Activated naive CD4-positive, alpha-beta T cell treated with anti-CD3 and anti-CD28 coated beads, Interleukin-2, amount 10 ng/mL, durations not matched to agents 7 days and 5 days (primary cell): ENCODE results near the gene RRBP1.

Source experiments
- CTCF ChIA-PET: fragments of 350-600 bp; sonication (Branson Sonifier 250); formaldehyde crosslinking; loops from one replicate; lab custom pipeline; 2021; ENCODE audit warnings: antibody characterized with exemption; lab: Charles Lee
- DNase-seq: peaks from one replicate; pipeline ENCODE4 v3.0.0-alpha.2; 2020
- H3K27ac Mint-ChIP-seq: one replicate; pipeline ENCODE4 v1.8.0; 2021; ENCODE audit warnings: mild to moderate bottlenecking, moderate library complexity, mixed read lengths
- H3K27me3 Mint-ChIP-seq: one replicate; pipeline ENCODE4 v1.8.0; 2021; ENCODE audit warnings: mild to moderate bottlenecking, mixed read lengths
- H3K36me3 Mint-ChIP-seq: one replicate; pipeline ENCODE4 v1.8.0; 2021; ENCODE audit warnings: mixed read lengths
- H3K4me1 Mint-ChIP-seq: one replicate; pipeline ENCODE4 v1.8.0; 2021; ENCODE audit warnings: mixed read lengths
- H3K4me3 Mint-ChIP-seq: one replicate; pipeline ENCODE4 v1.8.0; 2021; ENCODE audit warnings: mild to moderate bottlenecking, moderate library complexity, mixed read lengths
- H3K9me3 Mint-ChIP-seq: one replicate; pipeline ENCODE4 v1.8.0; 2021; ENCODE audit warnings: mixed read lengths

RRBP1 gene

DNA sequence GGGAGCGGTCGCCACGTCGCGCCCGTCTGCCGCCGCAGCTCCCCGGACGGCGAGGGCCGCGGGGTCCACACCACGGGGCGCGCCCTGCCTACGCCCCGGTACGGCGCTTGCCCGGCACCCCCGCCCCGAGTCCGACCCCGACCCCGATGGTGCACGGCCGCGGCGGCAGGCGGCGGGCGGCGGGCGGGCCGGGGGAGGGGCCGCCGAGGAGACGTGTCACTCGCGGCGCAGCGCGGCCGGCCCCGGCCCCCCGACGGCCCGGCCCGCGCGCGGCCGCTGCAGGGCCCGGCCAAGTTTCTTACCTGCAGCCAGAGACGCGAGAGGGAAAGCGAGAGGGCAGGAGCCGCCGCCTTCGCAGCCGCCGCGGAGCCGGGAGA is 328 bp downstream of the RRBP1 start:
- no peak for DNase-seq
- peak overlapping the region; percentile 92 for H3K27ac Mint-ChIP-seq
- CTCF ChIA-PET, result interaction anchor here (0.6 to 5.1 kb wide), 15 partner anchors 10 to 315 kb away, joined by 3 to 25 read pairs (median 5); partner anchors contain the start of gene BFSP1
- peak overlapping the region; percentile 85 for H3K4me3 Mint-ChIP-seq
- H3K9me3 Mint-ChIP-seq, result no peaks in the 10 kb centered on the region
- H3K27me3 Mint-ChIP-seq, result peaks cover 36% of the 10 kb centered on the region
- peaks cover 34% of the 10 kb centered on the region for H3K4me1 Mint-ChIP-seq
- H3K36me3 Mint-ChIP-seq, result peaks cover 21% of the 10 kb centered on the region

GRCh38 chr20:17680836-17681725 is 961 bp downstream of the RRBP1 start:
- peaks cover 29% of the 10 kb centered on the region for H3K27me3 Mint-ChIP-seq
- H3K4me1 Mint-ChIP-seq, result peaks cover 35% of the 10 kb centered on the region
- peak; percentile 84 for DNase-seq
- CTCF ChIA-PET, result interaction anchor here (0.8 to 5.1 kb wide), 7 partner anchors 14 to 336 kb away, joined by 3 to 25 read pairs (median 5); no protein-coding TSS in a partner anchor
- peak overlapping the region; percentile 83 for H3K27ac Mint-ChIP-seq
- H3K9me3 Mint-ChIP-seq, result no peaks in the 10 kb centered on the region
- peaks cover 21% of the 10 kb centered on the region for H3K36me3 Mint-ChIP-seq
- peak overlapping the region; percentile 80 for H3K4me3 Mint-ChIP-seq

DNA sequence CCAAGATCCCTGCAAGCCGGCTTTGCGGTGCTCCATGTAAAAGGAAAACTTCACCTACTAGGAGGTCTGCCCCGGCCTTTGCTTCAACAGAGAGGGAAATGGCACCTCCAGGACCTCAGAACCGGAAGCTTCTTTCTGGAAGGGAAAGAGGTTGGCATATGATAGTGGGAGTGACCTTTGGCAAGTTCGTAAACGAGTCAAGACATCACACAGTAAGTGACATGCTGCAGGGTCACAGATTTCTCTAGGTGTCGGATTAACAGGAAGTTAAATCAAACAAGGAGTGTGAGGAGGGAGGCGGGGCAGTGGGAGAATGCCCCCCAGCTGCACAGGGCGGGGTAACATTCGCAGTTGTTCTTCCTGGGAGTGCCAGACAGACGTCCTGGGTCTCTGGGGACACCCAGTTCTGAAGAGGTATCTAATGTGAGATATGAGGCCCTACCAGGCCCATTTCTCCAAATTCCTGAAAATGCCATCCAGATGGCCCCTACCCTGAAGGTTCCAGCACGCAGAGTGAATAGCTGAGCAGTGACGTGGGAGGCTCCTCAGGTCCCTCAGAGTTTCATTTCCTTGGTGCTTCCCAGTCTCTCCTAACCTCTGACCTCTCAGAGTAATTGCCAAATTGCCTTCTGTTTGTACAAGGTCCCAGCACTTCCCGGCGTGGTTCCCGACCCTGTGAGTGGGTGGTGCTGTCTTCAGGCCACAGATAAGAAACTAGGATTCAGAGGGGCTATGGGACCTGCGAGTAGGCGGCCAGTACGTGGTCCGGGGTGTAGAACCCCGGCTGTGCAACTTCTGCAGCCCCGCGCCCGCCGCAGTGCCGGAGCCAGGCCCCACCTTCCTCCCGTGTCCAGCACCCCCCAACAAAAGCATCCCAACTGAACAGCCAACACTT is 1.9 kb downstream of the RRBP1 start:
- no peak for DNase-seq
- Mint-ChIP-seq H3K4me1 (peaks cover 37% of the 10 kb centered on the region), H3K9me3 (no peaks in the 10 kb centered on the region), H3K4me3 (peak overlapping the region; percentile 80), H3K27me3 (peaks cover 25% of the 10 kb centered on the region), H3K36me3 (peaks cover 21% of the 10 kb centered on the region), H3K27ac (peak overlapping the region; percentile 83)
- CTCF ChIA-PET, result interaction anchor here (0.8 to 5.1 kb wide), 5 partner anchors 14 to 337 kb away, joined by 3 to 25 read pairs (median 8); no protein-coding TSS in a partner anchor

GRCh38 chr20:17678886-17679285 is 3.2 kb downstream of the RRBP1 start:
- DNase-seq, result no peak
- H3K9me3 Mint-ChIP-seq, result no peaks in the 10 kb centered on the region
- H3K27ac Mint-ChIP-seq, result no peak overlapping the region
- H3K36me3 Mint-ChIP-seq, result peaks cover 25% of the 10 kb centered on the region
- H3K4me3 Mint-ChIP-seq, result no peak overlapping the region
- CTCF ChIA-PET, result interaction anchor here (0.6 to 2.6 kb wide), 3 partner anchors 11 to 316 kb away, joined by 3 to 8 read pairs (median 3); no protein-coding TSS in a partner anchor
- peaks cover 38% of the 10 kb centered on the region for H3K4me1 Mint-ChIP-seq
- H3K27me3 Mint-ChIP-seq, result peaks cover 12% of the 10 kb centered on the region

DNA sequence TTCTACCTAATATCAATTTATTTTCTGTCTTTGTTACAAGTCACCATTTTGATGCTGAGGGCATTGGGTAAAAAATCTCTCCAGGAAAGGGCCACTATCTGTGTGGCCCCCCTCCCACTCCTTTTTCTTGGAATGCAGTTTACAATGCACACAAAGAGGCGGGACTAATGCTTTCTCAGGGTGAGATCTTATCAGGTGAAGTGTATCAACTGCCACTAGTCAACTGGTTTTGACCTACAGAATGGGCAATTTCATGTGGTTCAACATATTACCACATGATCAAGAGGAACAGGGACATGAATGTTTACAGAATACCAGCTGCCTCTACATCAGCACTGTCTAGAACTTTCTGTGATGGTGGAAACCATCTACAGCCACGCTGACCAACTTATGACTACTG is 3.7 kb downstream of the RRBP1 start:
- no peak overlapping the region for H3K27ac Mint-ChIP-seq
- no peak for DNase-seq
- peaks cover 38% of the 10 kb centered on the region for H3K4me1 Mint-ChIP-seq
- no peaks in the 10 kb centered on the region for H3K9me3 Mint-ChIP-seq
- peaks cover 27% of the 10 kb centered on the region for H3K36me3 Mint-ChIP-seq
- peaks cover 6% of the 10 kb centered on the region for H3K27me3 Mint-ChIP-seq
- no peak overlapping the region for H3K4me3 Mint-ChIP-seq
- CTCF ChIA-PET, result interaction anchor here (0.9 kb wide), 1 partner anchor 10 kb away, joined by 3 read pairs; no protein-coding TSS in a partner anchor

- CTCF ChIA-PET, result interaction anchor here (0.9 kb wide), 1 partner anchor 11 kb away, joined by 3 read pairs; no protein-coding TSS in a partner anchor
- peak overlapping the region; percentile 69 for H3K27ac Mint-ChIP-seq
- no peaks in the 10 kb centered on the region for H3K27me3 Mint-ChIP-seq
- no peaks in the 10 kb centered on the region for H3K9me3 Mint-ChIP-seq
- H3K4me1 Mint-ChIP-seq, result peaks cover 32% of the 10 kb centered on the region
- DNase-seq, result no peak
- no peak overlapping the region for H3K4me3 Mint-ChIP-seq
- peaks cover 27% of the 10 kb centered on the region for H3K36me3 Mint-ChIP-seq
These were observed 5.1 kb downstream of the RRBP1 start for GRCh38 chr20:17676942-17677341.

GRCh38 chr20:17676378-17676759 is 5.7 kb downstream of the RRBP1 start:
- no peak overlapping the region for H3K4me3 Mint-ChIP-seq

DNA sequence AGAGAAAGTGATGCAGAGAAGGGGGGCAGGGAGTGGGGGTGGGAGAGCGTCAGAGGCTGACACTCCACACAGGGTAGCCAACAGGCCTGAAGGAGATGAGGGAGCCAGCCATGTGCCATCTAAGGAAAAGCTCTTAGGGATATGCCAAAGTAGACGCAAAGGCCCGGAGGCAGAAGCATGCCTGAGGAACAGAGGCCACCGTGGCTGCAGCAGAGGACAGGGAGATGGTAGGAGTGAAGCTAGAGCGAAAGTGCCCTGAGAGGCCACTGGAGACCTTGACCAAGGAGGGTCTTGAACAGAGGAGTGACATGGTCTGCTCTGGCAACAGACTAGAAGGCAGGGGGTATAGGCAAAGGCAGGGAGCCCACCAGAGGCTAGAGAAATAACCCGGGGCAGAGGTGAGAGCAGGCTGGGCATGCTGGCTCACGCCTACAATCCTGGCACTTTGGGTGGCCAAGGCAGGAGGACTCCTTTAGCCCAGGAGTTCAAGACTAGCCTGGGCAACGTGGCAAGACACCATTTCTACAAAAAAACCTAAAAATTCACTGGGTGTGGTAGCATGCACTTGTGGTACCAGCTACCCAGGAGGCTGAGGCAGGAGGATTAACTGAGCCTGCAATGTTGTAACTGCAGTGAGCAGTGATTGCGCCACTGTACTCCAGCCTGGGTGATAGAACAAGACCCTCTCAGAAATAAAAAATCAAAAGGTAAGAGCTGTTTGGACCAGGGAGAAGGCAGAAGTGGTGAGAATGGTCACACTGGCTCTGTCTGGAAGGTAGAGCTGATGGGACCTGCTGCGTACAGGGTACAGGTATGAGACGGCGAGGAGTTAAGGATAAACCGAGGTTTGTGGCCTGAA is 6.3 kb downstream of the RRBP1 start:
- peaks cover 31% of the 10 kb centered on the region for H3K36me3 Mint-ChIP-seq
- H3K9me3 Mint-ChIP-seq, result no peaks in the 10 kb centered on the region
- H3K4me3 Mint-ChIP-seq, result no peak overlapping the region
- DNase-seq, result no peak
- H3K27ac Mint-ChIP-seq, result no peak overlapping the region
- peaks cover 31% of the 10 kb centered on the region for H3K4me1 Mint-ChIP-seq
- CTCF ChIA-PET, result interaction anchor here (0.6 kb wide), 1 partner anchor 320 kb away, joined by 3 read pairs; no protein-coding TSS in a partner anchor
- no peaks in the 10 kb centered on the region for H3K27me3 Mint-ChIP-seq

More at GRCh38 chr20:17676378-17676759, 5.7 kb downstream of the RRBP1 start:
- CTCF ChIA-PET, result interaction anchor here (0.9 kb wide), 1 partner anchor 10 kb away, joined by 3 read pairs; no protein-coding TSS in a partner anchor
- Mint-ChIP-seq H3K36me3 (peaks cover 27% of the 10 kb centered on the region), H3K9me3 (no peaks in the 10 kb centered on the region), H3K4me1 (peaks cover 32% of the 10 kb centered on the region), H3K27ac (no peak overlapping the region), H3K27me3 (no peaks in the 10 kb centered on the region)
- DNase-seq, result no peak

- Mint-ChIP-seq H3K9me3 (no peaks in the 10 kb centered on the region), H3K4me3 (no peak overlapping the region), H3K4me1 (peaks cover 23% of the 10 kb centered on the region), H3K27ac (no peak overlapping the region), H3K36me3 (peaks cover 30% of the 10 kb centered on the region), H3K27me3 (no peaks in the 10 kb centered on the region)
- CTCF ChIA-PET, result interaction anchor here (0.6 kb wide), 2 partner anchors 287 to 321 kb away, joined by 3 read pairs; no protein-coding TSS in a partner anchor
- DNase-seq, result no peak
These were observed 7.1 kb downstream of the RRBP1 start for GRCh38 chr20:17674722-17675518.

- H3K36me3 Mint-ChIP-seq, result peaks cover 30% of the 10 kb centered on the region
- no peak for DNase-seq
- H3K4me1 Mint-ChIP-seq, result peaks cover 6% of the 10 kb centered on the region
- CTCF ChIA-PET, result interaction anchor here (1.2 kb wide), 1 partner anchor 8 kb away, joined by 4 read pairs; no protein-coding TSS in a partner anchor
- H3K27ac Mint-ChIP-seq, result no peak overlapping the region
- H3K4me3 Mint-ChIP-seq, result no peak overlapping the region
- no peaks in the 10 kb centered on the region for H3K9me3 Mint-ChIP-seq
- no peaks in the 10 kb centered on the region for H3K27me3 Mint-ChIP-seq
These were observed 9.0 kb downstream of the RRBP1 start for GRCh38 chr20:17673084-17673483.

- Mint-ChIP-seq H3K9me3 (no peaks in the 10 kb centered on the region), H3K36me3 (peaks cover 27% of the 10 kb centered on the region), H3K27ac (no peak overlapping the region), H3K4me1 (peaks cover 5% of the 10 kb centered on the region), H3K27me3 (no peaks in the 10 kb centered on the region), H3K4me3 (no peak overlapping the region)
- DNase-seq, result no peak
- CTCF ChIA-PET, result interaction anchor here (1.4 kb wide), 1 partner anchor 11 kb away, joined by 3 read pairs; the partner anchor contains the start of gene RRBP1
These were observed 10.5 kb downstream of the RRBP1 start for GRCh38 chr20:17671565-17671964.

DNA sequence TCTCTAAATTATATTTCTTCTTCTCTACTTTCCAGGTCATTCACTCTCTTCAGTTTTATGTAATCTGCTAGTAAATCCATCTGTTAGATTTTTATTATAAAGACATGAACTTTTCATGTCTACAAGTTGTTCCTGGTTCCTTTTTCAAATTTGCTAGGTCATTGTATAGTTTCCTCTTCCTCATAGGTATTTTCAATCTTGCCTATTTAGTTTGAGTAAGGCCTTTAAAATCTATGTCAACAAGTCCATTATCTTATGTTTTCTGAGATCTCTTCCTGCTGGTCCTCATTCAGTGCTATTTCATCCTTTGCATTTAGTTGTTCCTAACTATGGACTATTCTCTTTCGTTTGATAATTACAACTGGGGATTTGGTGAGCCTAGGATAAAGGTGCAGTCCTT is 11.0 kb downstream of the RRBP1 start:
- H3K4me1 Mint-ChIP-seq, result peaks cover 9% of the 10 kb centered on the region
- H3K27me3 Mint-ChIP-seq, result no peaks in the 10 kb centered on the region
- no peak overlapping the region for H3K4me3 Mint-ChIP-seq
- CTCF ChIA-PET, result interaction anchor here (1.4 kb wide), 1 partner anchor 11 kb away, joined by 3 read pairs; the partner anchor contains the start of gene RRBP1
- H3K9me3 Mint-ChIP-seq, result no peaks in the 10 kb centered on the region
- no peak overlapping the region for H3K27ac Mint-ChIP-seq
- H3K36me3 Mint-ChIP-seq, result peaks cover 27% of the 10 kb centered on the region
- no peak for DNase-seq
